H1 (cell line): ENCODE data around the gene COMT. TPM values are rescaled to one million over a fixed set of nuclear protein-coding genes. Genes with fewer than 3 reads are reported as not detected.

ENCODE experiments used
- CTCF ChIA-PET: fragments of 300-600 bp; sonication (Branson Sonifier 250); formaldehyde crosslinking; loops from one replicate; lab custom pipeline; 2021; ENCODE audit not compliant: partially characterized antibody; lab: Charles Lee
- POLR2A ChIA-PET: fragments of 300-600 bp; sonication (Branson Sonifier 250); formaldehyde crosslinking; loops from one replicate; lab custom pipeline; 2021; ENCODE audit warnings: inconsistent platforms; ENCODE audit not compliant: partially characterized antibody; lab: Charles Lee
- DNase-seq, 2 experiments: peaks; one replicate each; pipeline versions ENCODE4 v3.0.0 to v3.0.0-alpha.2; 2010 to 2022; ENCODE audit warnings: low spot score in 2 of 2, low read depth in 1 of 2, mixed read lengths in 1 of 2
- FAIRE-seq: peaks from 2 replicates; lab custom pipeline; 2011; peaks lifted over from hg19 to GRCh38; lab: Jason Lieb, UNC
- H2AFZ ChIP-seq: 2 replicates; pipeline ENCODE4 v1.8.1; 2012; ENCODE audit warnings: low read length, inconsistent platforms
- H2AK5ac ChIP-seq: 2 replicates; pipeline ENCODE4 v1.6.1; 2013; ENCODE audit warnings: low read depth, low read length
- H2BK120ac ChIP-seq: replicated peaks from 2 replicates; pipeline ENCODE3; 2013; ENCODE audit warnings: low read depth, low read length, inconsistent platforms
- H2BK12ac ChIP-seq: 2 replicates; pipeline ENCODE4 v1.6.1; 2013; ENCODE audit warnings: low read depth, low read length
- H2BK15ac ChIP-seq: 2 replicates; pipeline ENCODE4 v1.6.1; 2013; ENCODE audit warnings: low read length
- H2BK20ac ChIP-seq: 2 replicates; pipeline ENCODE4 v1.6.1; 2013; ENCODE audit warnings: low read length
- H2BK5ac ChIP-seq: 2 replicates; pipeline ENCODE4 v1.6.1; 2013; ENCODE audit warnings: low read depth, low read length
- H3K14ac ChIP-seq: 2 replicates; pipeline ENCODE4 v1.6.1; 2013; ENCODE audit warnings: inconsistent platforms; ENCODE audit not compliant: insufficient read length
- H3K18ac ChIP-seq: 2 replicates; pipeline ENCODE4 v1.6.1; 2013; ENCODE audit warnings: low read length; ENCODE audit errors: extremely low read depth
- H3K23ac ChIP-seq: 2 replicates; pipeline ENCODE4 v1.6.1; 2013; ENCODE audit warnings: inconsistent platforms; ENCODE audit not compliant: insufficient read length
- H3K23me2 ChIP-seq: 2 replicates; pipeline ENCODE4 v1.6.1; 2013; ENCODE audit warnings: low read depth, low read length
- H3K27ac ChIP-seq: 2 replicates; pipeline ENCODE4 v1.6.1; 2011; ENCODE audit warnings: low read depth, low read length, inconsistent platforms
- H3K27me3 ChIP-seq, 4 experiments: replicated peaks in 1 of 4; 1 replicate in 1 of 4; 2 replicates in 3 of 4; pipeline versions ENCODE4 v1.6.1 to v1.8.1; 2011 to 2013; ENCODE audit warnings: low read length in 3 of 4, mild to moderate bottlenecking in 3 of 4, inconsistent platforms in 2 of 4, mixed read lengths in 2 of 4, moderate library complexity in 1 of 4; ENCODE audit not compliant: control insufficient read depth in 3 of 4, insufficient read depth in 3 of 4; ENCODE audit errors: extremely low read depth in 1 of 4
- H3K36me3 ChIP-seq, 4 experiments: 2 replicates each; pipeline versions ENCODE4 v1.6.1 to v1.8.1; 2011 to 2013; ENCODE audit warnings: mild to moderate bottlenecking in 4 of 4, low read length in 3 of 4, moderate library complexity in 2 of 4, control low read depth in 1 of 4, inconsistent platforms in 1 of 4; ENCODE audit not compliant: insufficient read depth in 4 of 4, control insufficient read depth in 2 of 4
- H3K4ac ChIP-seq: replicated peaks from 2 replicates; pipeline ENCODE3; 2013; ENCODE audit warnings: low read length, low read depth, mixed read lengths, inconsistent platforms; ENCODE audit not compliant: insufficient read length
- H3K4me1 ChIP-seq, 4 experiments: replicated peaks in 1 of 4; 1 replicate in 1 of 4; 2 replicates in 3 of 4; pipeline versions ENCODE4 v1.6.1 to v1.8.1; 2011 to 2013; ENCODE audit warnings: low read length in 3 of 4, inconsistent platforms in 2 of 4, mixed read lengths in 1 of 4; ENCODE audit not compliant: insufficient read depth in 4 of 4, control insufficient read depth in 3 of 4
- H3K4me2 ChIP-seq, 2 experiments: 2 replicates each; pipeline versions ENCODE4 v1.6.1 to v1.8.1; 2011 to 2013; ENCODE audit warnings: low read depth in 2 of 2, low read length in 2 of 2, control low read depth in 1 of 2, inconsistent platforms in 1 of 2, mild to moderate bottlenecking in 1 of 2; ENCODE audit not compliant: insufficient read depth in 1 of 2
- H3K4me3 ChIP-seq, 4 experiments: fragments of 200-600, 300-600 bp in 1 of 4; sonication (generic), shearing (Covaris generic), sonication (Bioruptor Twin) in 1 of 4; 2 replicates each; pipeline versions ENCODE4 v1.5.1 to v1.8.1; 2011 to 2016; ENCODE audit warnings: low read length in 4 of 4, low read depth in 3 of 4, control low read depth in 2 of 4, inconsistent platforms in 2 of 4, mild to moderate bottlenecking in 2 of 4, mixed read lengths in 1 of 4, moderate library complexity in 1 of 4; ENCODE audit not compliant: insufficient read depth in 2 of 4; ENCODE audit errors: extremely low read depth in 1 of 4
- H3K56ac ChIP-seq: replicated peaks from 2 replicates; pipeline ENCODE3; 2013; ENCODE audit warnings: low read depth, mild to moderate bottlenecking, mixed read lengths, low read length, inconsistent platforms; ENCODE audit not compliant: insufficient read length
- H3K79me1 ChIP-seq: 2 replicates; pipeline ENCODE4 v1.6.1; 2013; ENCODE audit warnings: low read depth, low read length, control low read depth
- H3K79me2 ChIP-seq, 2 experiments: 2 replicates each; pipeline versions ENCODE4 v1.6.1 to v1.8.1; 2012 to 2013; ENCODE audit warnings: low read length in 2 of 2, mild to moderate bottlenecking in 2 of 2, inconsistent platforms in 1 of 2; ENCODE audit not compliant: insufficient read depth in 2 of 2, control insufficient read depth in 1 of 2
- H3K9ac ChIP-seq, 4 experiments: replicated peaks in 1 of 4; 1 replicate in 1 of 4; 2 replicates in 3 of 4; pipeline versions ENCODE4 v1.6.1 to v1.8.1; 2011 to 2013; ENCODE audit warnings: low read depth in 3 of 4, low read length in 3 of 4, control low read depth in 2 of 4, mild to moderate bottlenecking in 2 of 4, moderate library complexity in 2 of 4, inconsistent platforms in 1 of 4; ENCODE audit errors: extremely low read depth in 1 of 4
- H3K9me3 ChIP-seq, 2 experiments: 2 replicates each; pipeline versions ENCODE4 v1.6.1 to v1.8.1; 2012 to 2013; ENCODE audit warnings: mild to moderate bottlenecking in 2 of 2, moderate library complexity in 2 of 2, control low read depth in 1 of 2, inconsistent platforms in 1 of 2, low read depth in 1 of 2, low read length in 1 of 2, mixed read lengths in 1 of 2; ENCODE audit not compliant: insufficient read depth in 2 of 2
- H4K20me1 ChIP-seq, 2 experiments: replicated peaks in 1 of 2; 2 replicates each; pipeline versions ENCODE3 to v1.8.1; 2011 to 2013; ENCODE audit warnings: inconsistent platforms in 2 of 2, low read length in 2 of 2, mild to moderate bottlenecking in 1 of 2; ENCODE audit not compliant: insufficient read depth in 2 of 2, control insufficient read depth in 1 of 2
- H4K5ac ChIP-seq: 2 replicates; pipeline ENCODE4 v1.6.1; 2013; ENCODE audit warnings: low read length, low read depth, mixed read lengths, inconsistent platforms; ENCODE audit not compliant: insufficient read length
- H4K8ac ChIP-seq: 2 replicates; pipeline ENCODE4 v1.8.0; 2013; ENCODE audit warnings: mild to moderate bottlenecking, moderate library complexity, low read length, inconsistent platforms; ENCODE audit not compliant: insufficient read depth; ENCODE audit errors: extremely low read depth
- H4K91ac ChIP-seq: replicated peaks from 2 replicates; pipeline ENCODE3; 2013; ENCODE audit warnings: low read length, mixed read lengths, inconsistent platforms; ENCODE audit not compliant: insufficient read length
- CBX5 ChIP-seq: fragments of 300-800, 300-1000 bp; sonication (generic); IDR thresholded peaks from 2 replicates; pipeline ENCODE4 v1.7.1; 2016; ENCODE audit warnings: antibody characterized with exemption, low read length, low read depth
- CEBPB ChIP-seq: IDR thresholded peaks from 2 replicates; pipeline ENCODE4 v1.6.1; 2012; ENCODE audit warnings: low read depth, low read length
- JUN ChIP-seq: IDR thresholded peaks from 2 replicates; pipeline ENCODE4 v1.6.1; 2011; ENCODE audit warnings: low read depth, mild to moderate bottlenecking, improper control_type of control experiment, low read length
- SIRT6 ChIP-seq: IDR thresholded peaks from one replicate; pipeline ENCODE4 v1.7.1; 2012; ENCODE audit warnings: low read length, inconsistent platforms
- SRF ChIP-seq: IDR thresholded peaks from 2 replicates; pipeline ENCODE4 v1.6.1; 2011; ENCODE audit warnings: mild to moderate bottlenecking, low read depth, low read length, moderate library complexity
- ZNF274 ChIP-seq: IDR thresholded peaks from 2 replicates; pipeline ENCODE4 v1.7.0; 2012; ENCODE audit warnings: low read length, borderline replicate concordance; ENCODE audit errors: extremely low read depth
- WGBS, 2 experiments: shearing (Covaris generic) in 1 of 2; methylation state at CpG; one replicate each; pipeline versions ENCODE4 v1.1.6 to v1.1.7; 2013 to 2015; ENCODE audit warnings: low lambda C conversion rate in 2 of 2, mixed read lengths in 2 of 2, inconsistent platforms in 1 of 2, low coverage in 1 of 2, missing lambda C conversion rate in 1 of 2; ENCODE audit not compliant: insufficient replicate concordance in 2 of 2, insufficient coverage in 1 of 2, insufficient read length in 1 of 2; ENCODE audit errors: extremely low coverage in 1 of 2, missing lambda C conversion rate in 1 of 2; 5-methylcytosine and 5-hydroxymethylcytosine counted together
- polyA plus RNA-seq, 7 experiments: library from polyadenylated mRNA; depleted of rRNA in 3 of 7; stranded (reverse) in 5 of 7; unstranded in 2 of 7; fragments of >200 nt in 5 of 7; fragments of 200-250 nt in 2 of 7; gene quantifications; 1 replicate in 5 of 7; 2 replicates in 1 of 7; 4 replicates in 1 of 7; pipeline versions ENCODE4 v1.2.1 to v1.2.3, GENCODE V29; 2011 to 2013; ENCODE audit warnings: missing spikeins in 2 of 7, mixed read lengths in 2 of 7
- total RNA-seq: library from RNA; stranded (reverse); fragmentation: NEBNext Ultra II Directional; extraction: Animal tissue kit (Norgen Biotek cat#: 25700); gene quantifications from 2 replicates; pipeline ENCODE4 v1.2.1, GENCODE V29; 2021

Gene COMT
- total and polyA plus RNA-seq, 2 of the 8 experiments (the other 6 are each of a cell fraction or from before 2014, with no cell fraction given) = 15.2 to 33.7 TPM

DNA sequence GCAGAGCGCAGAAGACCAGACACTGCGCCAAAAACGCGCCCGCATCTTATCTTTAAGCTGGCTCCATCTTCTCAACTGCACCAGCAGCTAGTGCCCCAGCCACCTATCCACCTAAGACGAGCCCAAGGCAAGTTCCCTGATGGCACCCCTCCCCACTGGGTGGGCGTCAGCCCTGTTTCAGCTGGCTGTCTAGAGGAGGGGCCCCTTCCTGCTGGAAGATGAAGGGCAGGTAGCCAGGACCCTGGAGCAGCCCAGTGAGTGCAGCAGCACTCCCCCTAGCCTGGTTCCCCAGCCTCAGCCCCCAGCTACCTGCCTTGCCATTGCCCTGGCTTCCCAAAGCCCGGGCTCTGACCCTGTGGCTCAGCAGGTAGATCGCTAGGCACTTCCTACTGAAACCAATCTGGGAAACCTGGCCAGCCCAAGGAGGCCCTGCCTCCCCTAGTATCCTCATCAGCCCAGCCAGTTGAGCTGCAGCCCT, 46.8 kb downstream of the COMT start:
- Histone ChIP-seq H3K4me2 (no peak overlapping the region), H3K36me3 (no peaks in the 10 kb centered on the region), H3K79me1 (peaks cover 19% of the 10 kb centered on the region), H3K4me1 (peaks cover 0 to 17% (median 11%) of the 10 kb centered on the region in 4 experiments; a peak in 5 of 7 replicates), H2BK20ac (no peak overlapping the region), H4K8ac (no peak overlapping the region), H3K9me3 (no peaks in the 10 kb centered on the region), H3K27ac (no peak overlapping the region), H2AFZ (no peak overlapping the region), H2BK5ac (no peak overlapping the region), H4K5ac (no peak overlapping the region), H2BK12ac (no peak overlapping the region), H4K91ac (no peak overlapping the region), H3K4me3 (no peak overlapping the region), H2AK5ac (no peak overlapping the region), H3K18ac (no peak overlapping the region), H3K23ac (no peak overlapping the region), H2BK120ac (no peak overlapping the region), H2BK15ac (no peak overlapping the region), H3K9ac (no peak overlapping the region), H3K23me2 (peaks cover 4% of the 10 kb centered on the region; the same call in 1 of the 2 replicates), H3K4ac (no peak overlapping the region), H3K14ac (no peak overlapping the region), H4K20me1 (peaks cover 10 to 18% of the 10 kb centered on the region in 2 experiments), H3K79me2 (peaks cover 0 to 8% of the 10 kb centered on the region in 2 experiments; a peak in 1 of 4 replicates), H3K56ac (no peak overlapping the region), H3K27me3 (no peaks in the 10 kb centered on the region)
- POLR2A ChIA-PET = interaction anchor here (1.3 kb wide), 1 partner anchor 134 kb away, joined by 3 read pairs; no protein-coding TSS in a partner anchor
- no peak for TF ChIP-seq CBX5
- TF ChIP-seq SRF = no peak
- no peak for TF ChIP-seq CEBPB
- no peak for TF ChIP-seq JUN
- TF ChIP-seq ZNF274 = no peak
- TF ChIP-seq SIRT6 = no peak
- WGBS, 2 experiments = 91% methylated on average over 8 of the region's 9 CpGs; no CpG with 5 or more reads in 1 of the 2 experiments
- no peak for DNase-seq
- FAIRE-seq = no peak
- CTCF ChIA-PET = interaction anchor here (5.6 to 5.8 kb wide), 2 partner anchors 16 to 26 kb away, joined by 50 to 58 read pairs; no protein-coding TSS in a partner anchor
